GM08714 (cell line): ENCODE data around the gene FRK.
A peak's percentile ranks its signal among the peaks of the same experiment; 100 is the strongest.

Experiments
- H3K4me3 ChIP-seq: fragments of 200-500 bp; sonication (Bioruptor generic); 2 replicates; pipeline ENCODE4 v1.5.1; 2014; ENCODE audit warnings: mild to moderate bottlenecking, low read length, inconsistent platforms
- ZNF274 ChIP-seq: IDR thresholded peaks from 2 replicates; pipeline ENCODE4 v1.6.1; 2012; ENCODE audit warnings: mild to moderate bottlenecking, low read depth, low read length

The FRK gene

GRCh38 chr6:116033687-116034303 lies 26.9 kb downstream of the FRK start:
- no peak overlapping the region for H3K4me3 ChIP-seq
- TF ChIP-seq ZNF274, result no peak

- no peak overlapping the region for H3K4me3 ChIP-seq
- TF ChIP-seq ZNF274, result no peak
Measured at GRCh38 chr6:116030770-116031169, 29.9 kb downstream of the FRK start.

- H3K4me3 ChIP-seq, result no peak overlapping the region
- TF ChIP-seq ZNF274, result no peak
Measured at GRCh38 chr6:116029535-116029934, 31.2 kb downstream of the FRK start.

GRCh38 chr6:116028233-116028632 lies 32.5 kb downstream of the FRK start:
- TF ChIP-seq ZNF274, result no peak
- no peak overlapping the region for H3K4me3 ChIP-seq

- TF ChIP-seq ZNF274, result no peak
- H3K4me3 ChIP-seq, result no peak overlapping the region
Measured at GRCh38 chr6:116027801-116028200, 32.9 kb downstream of the FRK start.

- H3K4me3 ChIP-seq, result no peak overlapping the region
- TF ChIP-seq ZNF274, result no peak
Measured at GRCh38 chr6:116025405-116025804, 35.3 kb downstream of the FRK start.

- no peak for TF ChIP-seq ZNF274
- no peak overlapping the region for H3K4me3 ChIP-seq
Measured at GRCh38 chr6:116022841-116023445, 37.7 kb downstream of the FRK start.

- H3K4me3 ChIP-seq, result no peak overlapping the region
- TF ChIP-seq ZNF274, result no peak
Measured at GRCh38 chr6:116020738-116021137, 40.0 kb downstream of the FRK start.

- TF ChIP-seq ZNF274, result no peak
- H3K4me3 ChIP-seq, result no peak overlapping the region
Measured at GRCh38 chr6:116019428-116019827, 41.3 kb downstream of the FRK start.

- peak overlapping the region; percentile 18; the same call in 1 of the 2 replicates for H3K4me3 ChIP-seq
- TF ChIP-seq ZNF274, result no peak
Measured at GRCh38 chr6:116018976-116019375, 41.7 kb downstream of the FRK start.

- TF ChIP-seq ZNF274, result no peak
- H3K4me3 ChIP-seq, result peak overlapping the region; percentile 26; the same call in 1 of the 2 replicates
Measured at GRCh38 chr6:116017546-116018295, 43.0 kb downstream of the FRK start.

- no peak for TF ChIP-seq ZNF274
- peak overlapping the region; percentile 26; the same call in 1 of the 2 replicates for H3K4me3 ChIP-seq
Measured at GRCh38 chr6:116016846-116017545, 43.7 kb downstream of the FRK start.

GRCh38 chr6:116015983-116016382 lies 44.7 kb downstream of the FRK start:
- no peak for TF ChIP-seq ZNF274
- H3K4me3 ChIP-seq, result no peak overlapping the region

- no peak for TF ChIP-seq ZNF274
- no peak overlapping the region for H3K4me3 ChIP-seq
Measured at GRCh38 chr6:116015561-116015960, 45.1 kb downstream of the FRK start.
